Neural cell (in vitro differentiated cells): ENCODE results near the gene CAPN5.

ENCODE experiments used
- CTCF ChIP-seq: fragments of 450-650 bp; IDR thresholded peaks from 2 replicates; pipeline ENCODE4 v1.5.1; 2014; ENCODE audit warnings: antibody characterized with exemption, mild to moderate bottlenecking, moderate library complexity; ENCODE audit not compliant: poor library complexity, severe bottlenecking
- EZH2 ChIP-seq: fragments of 200-600, 300-800 bp; shearing (Covaris generic), sonication (generic); IDR thresholded peaks from 2 replicates; pipeline ENCODE4 v1.6.1; 2014; ENCODE audit warnings: antibody characterized with exemption, low read length, borderline replicate concordance, mild to moderate bottlenecking; ENCODE audit not compliant: insufficient read depth, poor library complexity, severe bottlenecking
- REST ChIP-seq: IDR thresholded peaks from 2 replicates; pipeline ENCODE4 v1.6.1; 2012; ENCODE audit warnings: borderline replicate concordance

- no peak for TF ChIP-seq CTCF
- TF ChIP-seq REST: no peak
- TF ChIP-seq EZH2: no peak
Measured at GRCh38 chr11:77144857-77145428, 78.2 kb downstream of the CAPN5 start.
